Breast epithelium (tissue), 3 donors: ENCODE data around the gene GNAO1.

ENCODE experiments used
- POLR2A ChIP-seq: fragments of 450-650 bp; IDR thresholded peaks from one replicate; pipeline ENCODE4 v1.6.1; 2016; ENCODE audit warnings: antibody characterized with exemption, mild to moderate bottlenecking, moderate library complexity
- POLR2AphosphoS5 ChIP-seq, 3 donors: sonication (generic); formaldehyde crosslinking; IDR thresholded peaks; one replicate each; pipeline ENCODE4 v1.6.1; 2017; ENCODE audit warnings: antibody characterized with exemption in 3 of 3
- TF ChIP-seq, protein P1 (sequence below), 3 donors: fragments of 450-650 bp; IDR thresholded peaks; one replicate each; pipeline ENCODE4 v1.5.1; 2016 to 2017; ENCODE audit warnings: antibody characterized with exemption in 3 of 3, mild to moderate bottlenecking in 3 of 3, moderate library complexity in 3 of 3

- TF ChIP-seq POLR2A = no peak
- TF ChIP-seq, protein P1, sequence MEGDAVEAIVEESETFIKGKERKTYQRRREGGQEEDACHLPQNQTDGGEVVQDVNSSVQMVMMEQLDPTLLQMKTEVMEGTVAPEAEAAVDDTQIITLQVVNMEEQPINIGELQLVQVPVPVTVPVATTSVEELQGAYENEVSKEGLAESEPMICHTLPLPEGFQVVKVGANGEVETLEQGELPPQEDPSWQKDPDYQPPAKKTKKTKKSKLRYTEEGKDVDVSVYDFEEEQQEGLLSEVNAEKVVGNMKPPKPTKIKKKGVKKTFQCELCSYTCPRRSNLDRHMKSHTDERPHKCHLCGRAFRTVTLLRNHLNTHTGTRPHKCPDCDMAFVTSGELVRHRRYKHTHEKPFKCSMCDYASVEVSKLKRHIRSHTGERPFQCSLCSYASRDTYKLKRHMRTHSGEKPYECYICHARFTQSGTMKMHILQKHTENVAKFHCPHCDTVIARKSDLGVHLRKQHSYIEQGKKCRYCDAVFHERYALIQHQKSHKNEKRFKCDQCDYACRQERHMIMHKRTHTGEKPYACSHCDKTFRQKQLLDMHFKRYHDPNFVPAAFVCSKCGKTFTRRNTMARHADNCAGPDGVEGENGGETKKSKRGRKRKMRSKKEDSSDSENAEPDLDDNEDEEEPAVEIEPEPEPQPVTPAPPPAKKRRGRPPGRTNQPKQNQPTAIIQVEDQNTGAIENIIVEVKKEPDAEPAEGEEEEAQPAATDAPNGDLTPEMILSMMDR (IDR thresholded peaks at IDR 0.05) = no peak
- no peak for TF ChIP-seq POLR2AphosphoS5 (IDR thresholded peaks at IDR 0.05)
Measured at GRCh38 chr16:56181401-56181800, 9.9 kb upstream of the GNAO1 start.
